Measurements from ENCODE around the gene FOXQ1.
"Not testable (repeated sequence)": the region's sequence is repeated elsewhere in the genome, so short reads cannot be mapped to it uniquely, and the experiment has no call there.

The FOXQ1 gene

DNA sequence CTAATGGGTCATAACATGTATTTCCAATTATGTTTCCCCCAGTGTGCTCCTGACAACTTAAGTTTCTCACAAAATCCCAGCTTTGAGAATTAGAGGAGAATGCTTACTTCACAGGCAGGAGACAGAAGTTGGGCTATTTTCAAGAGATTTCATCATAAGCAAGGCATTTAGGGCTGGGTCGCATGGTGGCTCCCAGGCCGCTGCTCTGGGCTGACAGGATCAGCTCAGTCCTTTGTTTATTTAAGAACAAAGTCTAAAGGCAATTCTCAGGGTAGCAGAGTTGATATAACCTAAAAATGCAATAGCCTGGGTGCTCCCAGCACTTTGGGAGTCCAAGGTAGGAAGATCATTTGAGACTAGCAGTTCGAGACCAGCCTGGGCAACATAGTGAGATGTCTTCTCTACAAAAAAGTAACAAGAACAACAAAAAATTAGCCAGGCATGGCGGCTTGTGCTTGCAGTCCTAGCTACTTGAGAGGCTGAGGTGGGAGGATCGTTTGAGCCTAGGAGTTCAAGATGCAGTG lies 10.9 kb downstream of the FOXQ1 start:
- FAIRE-seq = no peak

DNA sequence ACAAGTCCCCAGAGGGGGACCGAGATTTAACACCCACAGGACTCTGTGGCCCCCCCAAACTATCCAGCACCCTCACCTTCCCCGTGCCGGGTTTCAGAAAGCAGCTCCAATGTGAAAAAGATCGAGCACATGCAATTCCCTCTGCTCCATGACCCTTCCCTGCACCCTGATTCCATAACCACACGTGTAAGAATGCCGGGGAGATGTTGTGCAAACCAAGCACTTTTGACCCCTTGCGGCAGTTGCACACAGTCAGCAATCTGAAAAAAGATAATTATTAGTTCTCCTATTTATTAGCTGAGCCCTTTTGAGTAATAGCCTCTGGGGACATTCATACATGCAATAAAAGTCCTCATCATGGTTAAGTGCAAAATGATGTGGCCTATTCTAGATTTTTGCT lies 13.0 kb downstream of the FOXQ1 start:
- no peak for FAIRE-seq

DNA sequence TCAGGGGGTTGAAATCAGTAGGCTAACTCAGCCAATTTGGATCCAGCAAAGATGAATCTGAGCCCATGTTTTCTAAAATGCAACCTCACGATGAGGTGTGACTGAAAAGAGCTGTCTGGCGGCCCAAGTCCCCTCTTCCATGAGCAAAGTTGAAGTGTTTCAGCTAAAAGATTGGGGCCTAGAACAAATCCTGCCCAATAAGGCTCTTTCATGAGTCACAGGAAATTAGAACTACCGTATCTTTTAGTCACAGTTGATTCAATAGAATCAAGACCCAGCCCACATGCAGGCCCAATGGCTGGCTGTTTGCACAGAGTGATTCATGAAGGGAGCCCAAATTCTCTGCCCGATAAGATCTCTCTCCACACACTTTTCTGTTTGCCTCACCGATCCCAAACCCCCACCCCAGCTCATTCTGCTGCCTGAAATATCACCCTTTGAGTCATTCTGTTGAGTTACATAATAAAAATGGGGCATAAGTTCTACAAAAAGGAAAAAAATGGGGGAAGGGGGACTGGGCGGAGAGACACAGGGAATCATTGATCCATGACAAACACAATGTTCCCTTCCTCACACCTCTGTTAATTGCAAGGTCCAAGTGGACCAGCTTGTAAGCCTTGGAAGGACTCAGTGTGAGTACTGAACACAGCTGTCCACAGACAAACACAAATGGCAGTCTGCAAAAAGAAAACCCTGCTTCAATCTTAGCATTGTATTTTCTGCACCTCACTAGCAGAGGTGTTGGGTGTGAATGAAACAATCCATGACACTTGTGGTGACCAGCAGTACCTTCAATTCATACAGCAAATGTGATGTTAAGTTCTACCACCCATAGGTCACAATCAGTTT lies 13.8 kb downstream of the FOXQ1 start:
- no peak for FAIRE-seq

DNA sequence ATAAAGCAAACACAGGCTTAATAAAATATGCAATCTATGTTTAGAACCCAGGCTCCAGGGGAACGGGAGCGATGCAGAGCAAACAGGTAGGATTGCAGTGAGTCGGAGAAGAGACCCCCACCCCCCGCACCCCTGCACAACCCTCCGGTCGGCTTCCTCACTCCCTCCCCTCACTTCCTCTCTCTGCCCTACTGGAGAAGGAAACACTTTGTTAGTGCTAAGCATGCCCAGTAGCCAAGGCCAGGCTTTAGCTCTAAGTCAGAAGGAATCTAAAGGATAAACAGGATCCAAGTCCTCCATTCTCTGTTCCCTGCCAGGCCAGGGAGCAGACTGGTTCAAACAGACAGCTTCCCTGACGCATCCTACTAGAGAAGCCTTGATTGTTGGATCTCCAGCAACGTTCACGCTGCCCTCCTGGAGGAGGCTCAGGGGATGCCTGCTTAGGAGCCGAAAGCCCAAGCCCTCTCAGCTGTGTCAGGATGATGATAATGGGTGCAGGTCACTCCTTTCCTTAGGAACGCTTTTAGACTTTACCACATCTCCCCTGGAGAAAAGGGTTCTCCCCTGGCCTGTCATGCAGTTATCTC lies 14.7 kb downstream of the FOXQ1 start:
- FAIRE-seq = no peak

DNA sequence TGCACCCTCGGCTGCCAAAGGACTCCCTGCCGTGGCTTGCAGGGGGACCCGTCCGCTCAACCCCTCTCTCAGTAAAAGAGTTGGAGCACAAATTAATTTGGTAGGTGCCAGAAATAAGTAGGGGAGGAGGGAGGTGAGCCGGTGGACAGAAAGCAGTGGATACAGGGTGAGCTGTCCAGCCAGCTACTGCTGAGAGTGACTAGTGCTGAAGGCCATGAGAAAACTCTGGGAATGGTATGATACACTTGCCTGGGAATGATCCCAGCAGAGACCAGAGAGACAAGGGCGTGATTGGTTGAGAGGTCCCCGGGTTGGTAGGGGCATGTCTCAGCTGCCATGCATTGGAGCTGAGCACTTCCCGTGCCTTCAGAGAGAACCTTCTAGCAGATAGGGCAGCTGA lies 15.7 kb downstream of the FOXQ1 start:
- FAIRE-seq = no peak

DNA sequence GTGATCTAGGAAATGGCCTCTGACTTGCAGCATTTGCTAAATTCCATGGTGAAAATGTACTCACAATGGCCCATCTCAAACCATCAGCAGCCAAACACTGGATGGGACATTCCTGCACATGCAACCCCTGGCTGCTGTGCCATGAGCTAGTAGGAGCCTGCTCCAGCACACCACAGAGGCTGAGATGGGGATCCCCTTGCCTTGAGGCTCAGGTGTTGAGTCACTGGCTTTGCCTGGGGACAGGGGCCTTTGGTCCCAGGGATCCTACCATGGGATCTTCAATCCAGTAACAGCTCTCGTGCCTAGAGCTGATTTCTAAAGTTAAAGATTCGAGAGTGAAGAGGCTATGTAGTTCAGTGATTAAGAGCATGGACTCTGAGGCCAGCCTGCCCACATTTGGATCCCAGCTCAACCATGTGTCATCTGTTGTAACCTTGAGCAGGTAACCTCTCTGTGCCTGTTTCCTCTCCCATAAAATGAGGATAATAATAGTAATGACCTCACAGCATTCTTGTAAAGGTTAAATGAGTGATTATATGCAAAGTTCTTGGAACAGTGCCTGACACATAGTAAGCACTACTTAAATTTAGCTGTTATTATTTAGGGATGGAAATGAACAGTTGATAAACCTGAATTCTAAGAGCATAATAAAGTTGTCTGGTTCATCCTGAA lies 16.4 kb downstream of the FOXQ1 start:
- no peak for FAIRE-seq

DNA sequence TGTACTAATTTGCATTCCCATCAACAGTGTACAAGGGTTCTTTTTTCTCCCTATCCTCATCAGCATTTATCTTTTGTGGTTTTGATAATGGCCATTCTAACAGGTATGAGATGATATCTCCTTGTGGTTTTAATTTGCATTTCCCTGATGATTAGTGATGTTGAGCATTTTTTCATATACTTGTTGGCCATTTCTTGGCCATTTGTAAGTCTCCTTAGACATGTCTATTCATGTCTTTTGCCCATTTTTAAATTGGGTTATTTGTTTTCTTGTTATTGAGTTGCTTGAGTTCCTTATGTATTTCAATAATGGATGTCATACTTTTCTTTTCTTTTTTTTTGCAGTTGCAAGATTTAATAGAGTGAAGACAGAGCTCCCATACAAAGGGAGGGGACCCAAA lies 17.8 kb downstream of the FOXQ1 start:
- FAIRE-seq = no peak

DNA sequence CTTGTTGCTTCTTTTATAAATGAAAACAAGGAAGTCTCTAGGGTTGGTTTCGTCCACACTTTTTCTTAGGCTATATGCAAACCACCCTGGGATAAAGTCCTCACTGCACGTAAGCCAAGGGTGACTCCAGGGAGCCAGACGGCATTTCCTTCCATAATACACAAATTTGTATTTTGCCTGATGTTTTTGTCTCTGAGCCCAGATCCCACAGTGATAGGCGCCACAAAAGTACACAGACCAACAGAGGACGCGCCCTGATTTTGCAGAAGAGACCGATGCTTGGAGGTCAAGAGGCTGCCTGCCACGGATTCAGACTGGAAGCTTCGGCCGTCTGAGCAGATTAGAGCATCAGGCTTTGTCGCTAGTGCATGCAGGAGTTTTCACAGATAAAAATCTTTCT lies 22.8 kb downstream of the FOXQ1 start:
- no peak for FAIRE-seq

DNA sequence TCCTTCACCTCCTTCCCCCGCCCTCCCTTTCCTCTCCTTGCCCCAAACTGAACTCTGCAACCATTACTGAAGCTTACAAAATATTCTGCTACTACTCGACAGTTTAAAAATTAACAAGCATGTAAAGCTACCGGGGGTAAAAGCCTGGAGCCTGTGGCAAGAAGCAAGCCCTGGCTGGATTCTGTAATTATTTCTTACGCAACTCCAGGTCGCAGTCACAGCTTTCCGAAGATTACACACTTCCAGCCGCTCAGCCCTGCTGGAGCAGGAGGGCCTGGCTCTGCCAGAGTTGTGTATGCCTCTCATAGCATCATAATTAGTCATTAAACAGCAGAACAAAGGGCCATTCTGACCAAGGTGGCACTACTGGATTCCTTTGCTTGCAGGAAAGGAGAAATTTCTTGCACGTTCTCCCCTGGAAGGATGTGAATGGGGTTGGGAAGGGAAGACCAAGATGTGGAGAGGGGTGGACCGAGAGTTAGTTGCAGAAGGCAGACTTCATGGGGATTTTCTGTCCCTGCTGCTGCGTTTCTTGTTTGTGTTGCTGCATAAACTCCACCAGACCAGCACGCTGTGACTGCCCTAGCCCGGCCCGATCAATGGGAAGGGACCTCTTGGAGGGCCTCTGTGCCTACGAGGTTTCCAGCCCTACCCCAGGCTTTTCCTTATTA lies 23.6 kb downstream of the FOXQ1 start:
- no peak for FAIRE-seq

DNA sequence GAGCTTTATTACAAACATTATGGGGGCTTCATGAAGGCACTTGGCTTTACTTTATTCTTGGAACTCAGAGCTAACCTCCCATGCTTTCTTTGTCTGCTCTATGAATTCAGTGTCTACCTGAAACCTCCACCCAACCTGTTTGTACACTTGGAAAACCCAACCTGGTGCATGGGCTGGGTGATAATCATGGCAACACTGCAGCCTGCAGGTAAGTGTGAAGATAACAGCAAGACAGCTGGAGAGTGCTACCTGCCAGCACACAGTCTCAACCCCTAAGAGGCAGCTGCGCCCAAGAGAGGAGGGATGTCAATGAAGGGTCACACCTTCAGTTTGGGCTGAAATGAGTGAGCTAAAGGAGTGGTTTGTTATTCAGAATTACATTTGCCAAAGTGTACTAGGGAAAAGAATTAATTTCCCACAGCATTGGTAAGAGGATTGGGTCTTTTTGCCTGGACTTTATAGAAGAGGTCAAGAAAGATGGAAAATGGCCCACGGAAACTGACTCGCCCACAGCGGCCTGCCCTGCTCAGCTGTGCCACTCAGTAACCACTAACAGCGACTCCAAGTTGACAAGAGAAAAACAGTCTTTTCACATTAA lies 24.4 kb downstream of the FOXQ1 start:
- FAIRE-seq = no peak

DNA sequence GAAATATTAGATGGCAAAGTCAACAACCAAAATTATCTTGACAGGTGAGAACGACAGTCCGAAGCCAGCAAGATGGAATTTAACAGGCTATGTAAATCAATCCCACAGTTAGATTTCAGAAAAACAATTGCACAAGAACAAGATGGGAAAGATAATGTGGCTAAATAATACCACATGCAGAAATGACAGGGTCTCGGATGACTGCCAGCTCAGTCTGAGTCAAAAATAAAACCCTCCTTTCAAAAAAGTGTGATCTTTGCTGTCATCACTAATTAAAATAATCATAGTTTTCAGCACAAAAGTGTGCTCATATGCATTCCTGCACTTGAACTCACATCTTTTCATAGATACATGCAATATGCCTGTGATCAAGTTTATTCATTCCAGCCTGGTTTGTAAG lies 25.9 kb downstream of the FOXQ1 start:
- FAIRE-seq = no peak

DNA sequence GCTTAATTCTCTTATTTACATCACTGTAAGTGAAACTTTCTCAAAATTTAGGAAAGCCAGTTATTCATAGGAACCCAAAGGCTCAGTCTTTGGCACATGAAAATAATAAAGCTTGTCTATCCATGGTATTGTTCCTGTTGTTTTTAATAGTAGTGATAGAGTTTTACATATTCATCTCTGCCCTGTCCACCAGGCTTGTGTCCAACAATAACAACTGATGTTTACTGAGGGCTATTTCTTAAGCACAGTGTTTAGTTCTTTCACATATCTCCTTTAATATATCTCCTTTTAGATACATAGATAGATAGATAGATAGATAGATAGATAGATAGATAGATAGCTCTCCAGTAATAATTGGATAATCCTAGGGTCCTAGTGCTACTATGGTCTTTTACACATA lies 34.2 kb downstream of the FOXQ1 start:
- no peak for FAIRE-seq

DNA sequence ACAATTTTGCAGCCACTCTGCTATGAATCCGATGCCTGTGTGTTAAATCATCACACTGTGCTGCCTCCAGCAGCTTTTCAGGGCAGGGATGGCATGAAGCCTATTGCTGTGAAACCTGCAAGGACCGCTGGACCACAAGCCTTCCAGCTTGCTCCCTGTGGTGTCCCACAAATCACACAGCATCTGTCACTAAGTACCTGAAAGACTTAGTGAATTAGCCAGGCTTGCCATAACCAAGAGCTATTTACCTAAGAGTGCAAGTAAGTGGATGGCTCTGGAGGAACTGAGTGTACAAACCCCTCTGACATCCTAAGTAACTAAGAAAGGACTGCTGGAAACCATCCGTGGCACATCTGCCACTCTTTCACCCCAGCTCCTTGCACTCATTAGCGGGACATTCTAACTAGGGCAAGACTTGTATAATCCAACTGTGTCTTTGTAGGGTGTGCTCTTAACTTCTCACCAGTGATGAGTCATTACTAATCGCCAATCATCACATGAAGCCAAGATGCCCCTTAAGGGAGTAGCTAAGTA lies 34.7 kb downstream of the FOXQ1 start:
- FAIRE-seq = no peak

DNA sequence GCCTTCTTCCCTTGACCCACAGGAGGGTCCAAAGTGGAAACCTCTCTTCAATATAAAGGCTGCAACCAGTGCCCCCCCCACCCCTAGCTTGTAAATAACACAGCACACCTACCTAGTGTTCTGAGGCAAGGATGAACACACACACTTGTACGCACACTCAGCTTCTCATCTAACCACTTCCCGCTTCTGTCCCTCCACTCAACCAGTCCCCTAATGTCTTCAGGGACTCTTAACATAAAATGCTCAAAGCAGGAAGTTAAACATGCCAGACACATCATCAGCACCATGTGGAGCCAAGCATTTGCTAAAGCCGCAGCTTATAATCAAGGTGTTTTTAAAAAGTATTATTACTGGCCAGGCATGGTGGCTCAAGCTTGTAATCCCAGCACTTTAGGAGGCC lies 35.3 kb downstream of the FOXQ1 start:
- FAIRE-seq = no peak

DNA sequence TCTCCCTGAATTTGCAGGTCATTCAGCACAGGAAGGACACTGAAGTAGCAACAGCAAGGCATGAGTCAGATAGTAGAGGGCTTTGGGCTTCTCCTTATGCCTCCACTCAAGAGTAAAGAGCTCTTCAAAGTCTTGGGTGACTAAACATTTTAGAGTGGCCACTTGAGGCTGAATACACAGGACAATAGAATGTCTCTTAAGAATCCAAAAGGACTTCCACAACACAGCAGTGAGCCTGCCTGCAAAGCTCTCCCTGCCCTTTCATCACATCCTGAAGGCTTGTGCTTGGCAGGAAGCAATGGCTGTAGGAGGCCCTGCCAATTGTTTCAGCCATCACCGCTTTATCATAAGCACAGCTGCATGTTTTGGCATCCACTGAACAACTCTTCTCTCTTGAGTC lies 36.8 kb downstream of the FOXQ1 start:
- FAIRE-seq = no peak

DNA sequence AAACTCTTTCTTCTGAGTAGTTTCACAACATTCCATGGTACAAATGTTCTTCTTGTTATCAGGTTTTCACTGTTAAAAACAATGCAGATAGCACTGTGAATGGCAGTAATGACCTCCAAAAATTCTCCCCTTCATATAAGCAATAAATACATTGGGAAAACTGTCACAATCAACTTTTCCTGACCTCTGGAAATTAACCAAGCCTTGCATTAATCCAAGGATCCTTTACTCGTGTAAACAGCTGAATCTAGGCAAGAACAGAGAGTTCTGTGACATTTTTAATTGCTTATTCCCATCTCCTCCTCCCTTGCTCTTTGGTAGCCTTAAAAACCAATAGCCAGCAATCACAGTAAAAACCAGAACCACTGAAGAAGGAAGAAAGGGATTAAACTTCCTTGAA lies 37.8 kb downstream of the FOXQ1 start:
- FAIRE-seq = no peak

DNA sequence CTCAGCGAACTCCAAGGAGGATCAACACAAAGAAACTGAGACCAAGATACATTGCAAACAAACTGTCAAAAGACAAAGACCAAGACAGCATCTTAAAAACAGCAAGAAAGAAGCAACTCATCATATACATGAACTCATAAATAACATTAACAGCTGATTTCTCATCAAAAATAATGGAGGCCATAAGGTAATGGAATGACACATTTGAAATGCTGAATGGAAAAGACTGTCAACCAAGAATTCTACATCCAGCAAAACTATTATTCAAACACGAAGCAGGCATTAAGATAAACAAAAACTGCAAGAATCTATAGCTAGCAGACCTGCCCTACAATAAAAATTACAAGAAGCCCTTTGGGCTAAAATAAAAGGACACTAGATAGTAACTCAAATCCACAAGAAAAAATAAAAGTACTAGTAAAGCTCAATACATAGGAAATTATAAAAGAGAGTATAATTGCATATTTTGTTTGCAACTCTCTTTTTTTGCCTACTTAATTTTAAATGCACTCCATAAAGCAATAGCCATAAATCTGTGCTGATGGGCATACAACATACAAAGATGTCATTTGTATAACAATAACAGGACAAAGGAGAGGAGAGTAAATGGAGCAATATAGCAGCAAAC lies 39.6 kb downstream of the FOXQ1 start:
- FAIRE-seq = no peak

DNA sequence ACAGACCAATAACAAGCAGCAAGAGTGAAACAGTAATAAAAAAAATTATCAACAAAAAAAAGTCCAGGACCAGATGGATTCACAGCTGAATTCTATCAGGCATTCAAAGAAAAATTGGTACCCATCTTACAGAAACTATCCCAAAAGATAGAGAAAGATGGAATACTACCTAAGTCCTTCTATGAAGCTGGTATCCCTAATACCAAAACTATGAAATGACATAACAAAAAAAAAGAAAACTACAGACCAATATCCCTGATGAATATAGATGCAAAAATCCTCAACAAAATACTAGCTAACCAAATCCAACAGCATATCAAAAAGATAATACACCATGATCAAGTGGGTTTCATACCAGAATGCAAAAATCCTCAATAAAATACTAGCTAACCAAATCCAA lies 43.2 kb downstream of the FOXQ1 start:
- not testable (repeated sequence) for FAIRE-seq

DNA sequence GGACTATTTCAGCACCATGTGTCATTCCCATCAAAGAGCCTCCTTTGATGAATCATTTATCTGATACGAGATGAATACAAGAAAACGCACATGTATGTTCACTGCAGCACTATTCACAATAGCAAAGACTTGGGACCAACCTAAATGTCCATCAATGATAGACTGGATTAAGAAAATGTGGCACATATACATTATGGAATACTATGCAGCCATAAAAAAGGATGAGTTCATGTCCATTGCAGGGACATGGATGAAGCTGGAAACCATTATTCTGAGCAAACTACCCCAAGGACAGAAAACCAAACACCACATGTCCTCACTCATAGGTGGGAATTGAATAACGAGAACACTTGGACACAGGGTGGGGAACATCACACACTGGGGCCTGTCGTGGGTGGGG lies 49.8 kb downstream of the FOXQ1 start:
- FAIRE-seq = not testable (repeated sequence)

DNA sequence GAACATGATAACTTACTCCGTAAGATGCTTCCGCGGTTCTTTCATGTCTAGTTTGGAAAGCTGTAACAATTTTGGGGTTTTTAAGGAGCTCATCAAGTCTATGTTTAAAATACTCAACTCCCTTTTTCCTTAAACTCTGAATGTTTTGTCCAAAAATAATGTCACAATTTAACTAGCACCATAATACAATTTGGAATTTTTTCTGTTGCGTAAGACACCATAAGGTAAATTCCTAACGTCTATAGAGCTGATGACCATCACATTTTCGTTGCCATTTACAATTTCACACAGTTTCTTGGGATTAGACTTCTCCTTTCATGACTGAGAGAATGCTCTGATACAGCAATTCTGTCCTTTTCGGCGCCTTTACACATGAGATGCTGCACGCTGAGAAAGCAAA lies 50.7 kb downstream of the FOXQ1 start:
- no peak for FAIRE-seq

DNA sequence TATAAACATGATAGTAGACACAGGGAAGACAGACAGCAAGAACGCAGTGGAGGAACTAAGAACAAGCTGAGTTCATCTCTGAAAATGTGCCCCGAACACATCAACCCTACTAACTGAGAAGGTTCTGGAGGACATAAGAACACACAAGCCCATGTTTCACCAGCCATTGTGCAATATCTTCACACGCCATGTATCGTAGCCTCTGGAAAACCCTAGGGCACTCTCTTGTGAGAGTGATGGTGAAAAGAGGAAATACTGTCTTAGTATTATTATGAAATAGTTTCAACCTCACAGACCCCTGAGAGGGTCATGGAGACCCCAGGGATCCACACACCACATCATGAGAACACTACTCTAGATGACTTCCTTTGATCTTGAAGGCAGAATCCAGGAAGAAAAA lies 51.4 kb downstream of the FOXQ1 start:
- FAIRE-seq = no peak
